CD4-positive, alpha-beta T cell treated with Interleukin-2 at 100 ng/mL for 4 hours (primary cell): ENCODE measurements around the gene MFSD12.
"Not testable (repeated sequence)": the region's sequence is repeated elsewhere in the genome, so short reads cannot be mapped to it uniquely, and the experiment has no call there.

Experiments
- DNase-seq: peaks from one replicate; pipeline ENCODE4 v3.0.0-alpha.2; 2020; ENCODE audit warnings: low spot score

The MFSD12 gene

DNA sequence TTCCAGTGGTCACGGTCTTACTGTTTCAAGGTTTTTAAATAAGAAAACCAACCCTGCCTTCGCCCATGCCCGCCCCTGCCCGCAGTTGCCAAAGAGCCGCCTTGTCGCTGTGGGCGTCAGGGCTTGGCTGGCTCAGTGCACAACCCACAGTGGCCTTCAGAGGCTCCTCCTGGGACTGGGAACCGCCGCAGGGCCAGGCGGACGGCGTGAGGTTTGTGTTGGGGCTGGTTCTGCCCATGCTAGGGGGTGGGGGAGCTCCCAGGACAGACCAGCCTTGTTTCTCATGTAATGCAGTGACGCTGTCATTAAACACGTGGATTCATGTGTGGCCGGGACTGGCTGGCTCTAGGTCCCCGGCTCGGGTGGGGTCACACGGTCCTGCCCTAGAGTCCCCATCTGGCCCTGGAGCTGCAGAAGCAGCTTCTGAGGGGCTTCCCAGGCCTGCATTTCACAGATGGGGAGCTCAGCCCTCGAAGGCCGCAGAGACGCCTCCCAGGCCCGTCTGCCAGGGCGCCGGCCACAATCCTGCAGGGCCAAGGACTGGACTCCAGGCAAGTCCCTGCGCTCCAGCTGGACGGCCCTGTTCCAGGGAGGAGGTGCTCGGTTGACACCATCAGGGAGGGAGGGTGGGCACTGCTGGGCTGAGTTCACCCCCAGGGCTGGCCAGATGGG lies 20.8 kb downstream of the MFSD12 start:
- no peak for DNase-seq

DNA sequence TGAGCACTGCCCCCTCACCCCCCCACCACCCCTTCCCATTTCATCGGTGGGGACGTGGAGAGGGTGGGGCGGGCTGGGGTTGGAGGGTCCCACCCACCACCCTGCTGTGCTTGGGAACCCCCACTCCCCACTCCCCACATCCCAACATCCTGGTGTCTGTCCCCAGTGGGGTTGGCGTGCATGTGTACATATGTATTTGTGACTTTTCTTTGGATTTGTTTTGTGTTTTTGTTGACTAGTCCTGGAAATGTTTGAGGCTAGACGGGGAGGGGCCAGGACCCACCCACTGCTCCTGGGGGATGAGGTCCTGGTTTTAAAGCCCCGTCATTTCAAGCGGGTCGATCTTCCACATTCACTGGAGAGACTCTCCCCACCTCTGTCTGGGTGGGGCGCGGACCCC lies 21.4 kb downstream of the MFSD12 start:
- no peak for DNase-seq

DNA sequence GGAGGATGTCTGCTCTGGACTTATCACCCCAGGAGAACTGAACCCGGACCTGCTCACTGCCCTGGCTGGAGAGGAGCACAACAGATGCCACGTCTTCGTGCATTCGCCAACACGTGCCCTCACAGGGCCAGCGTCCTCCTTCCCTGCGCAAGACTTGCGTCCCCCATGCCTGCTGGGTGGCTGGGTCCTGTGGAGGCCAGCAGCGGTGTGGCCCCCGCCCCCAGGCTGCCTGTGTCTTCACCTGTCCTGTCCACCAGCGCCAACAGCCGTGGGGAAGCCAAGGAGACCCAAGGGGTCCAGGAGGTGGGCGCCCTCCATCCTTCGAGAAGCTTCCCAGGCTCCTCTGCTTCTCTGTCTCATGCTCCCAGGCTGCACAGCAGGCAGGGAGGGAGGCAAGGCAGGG lies 21.8 kb downstream of the MFSD12 start:
- no peak for DNase-seq

DNA sequence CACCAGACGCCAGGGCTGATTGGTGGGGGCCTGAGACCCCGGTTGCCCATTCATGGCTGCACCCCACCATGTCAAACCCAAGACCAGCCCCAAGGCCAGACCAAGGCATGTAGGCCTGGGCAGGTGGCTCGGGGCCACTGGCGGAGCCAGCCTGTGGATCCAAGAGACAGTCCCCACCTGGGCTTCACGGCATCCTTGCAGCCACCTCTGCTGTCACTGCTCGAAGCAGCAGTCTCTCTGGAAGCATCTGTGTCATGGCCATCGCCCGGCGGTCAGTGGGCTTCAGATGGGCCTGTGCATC lies 22.2 kb downstream of the MFSD12 start:
- no peak for DNase-seq

DNA sequence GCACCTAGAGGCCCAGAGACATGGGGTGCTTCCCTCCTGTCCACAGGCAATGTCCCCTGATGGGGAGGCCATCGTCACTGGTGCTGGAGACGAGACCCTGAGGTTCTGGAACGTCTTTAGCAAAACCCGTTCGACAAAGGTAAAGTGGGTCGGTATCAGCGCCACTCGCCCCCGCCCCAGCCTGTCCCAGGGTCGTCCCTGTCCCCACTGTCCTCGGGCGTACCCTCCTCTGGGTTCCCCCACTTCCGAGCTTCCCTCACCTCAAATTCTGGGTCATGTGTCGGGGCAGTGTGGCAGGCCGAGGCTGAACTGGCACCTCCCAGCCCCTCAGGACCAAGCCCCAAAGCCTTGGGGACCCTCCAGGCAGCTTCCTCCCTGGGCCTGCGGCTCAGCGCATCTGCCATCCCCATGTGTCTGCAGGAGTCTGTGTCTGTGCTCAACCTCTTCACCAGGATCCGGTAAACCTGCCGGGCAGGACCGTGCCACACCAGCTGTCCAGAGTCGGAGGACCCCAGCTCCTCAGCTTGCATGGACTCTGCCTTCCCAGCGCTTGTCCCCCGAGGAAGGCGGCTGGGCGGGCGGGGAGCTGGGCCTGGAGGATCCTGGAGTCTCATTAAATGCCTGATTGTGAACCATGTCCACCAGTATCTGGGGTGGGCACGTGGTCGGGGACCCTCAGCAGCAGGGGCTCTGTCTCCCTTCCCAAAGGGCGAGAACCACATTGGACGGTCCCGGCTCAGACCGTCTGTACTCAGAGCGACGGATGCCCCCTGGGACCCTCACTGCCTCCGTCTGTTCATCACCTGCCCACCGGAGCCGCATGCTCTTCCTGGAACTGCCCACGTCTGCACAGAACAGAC lies 22.8 kb downstream of the MFSD12 start:
- DNase-seq, result no peak

DNA sequence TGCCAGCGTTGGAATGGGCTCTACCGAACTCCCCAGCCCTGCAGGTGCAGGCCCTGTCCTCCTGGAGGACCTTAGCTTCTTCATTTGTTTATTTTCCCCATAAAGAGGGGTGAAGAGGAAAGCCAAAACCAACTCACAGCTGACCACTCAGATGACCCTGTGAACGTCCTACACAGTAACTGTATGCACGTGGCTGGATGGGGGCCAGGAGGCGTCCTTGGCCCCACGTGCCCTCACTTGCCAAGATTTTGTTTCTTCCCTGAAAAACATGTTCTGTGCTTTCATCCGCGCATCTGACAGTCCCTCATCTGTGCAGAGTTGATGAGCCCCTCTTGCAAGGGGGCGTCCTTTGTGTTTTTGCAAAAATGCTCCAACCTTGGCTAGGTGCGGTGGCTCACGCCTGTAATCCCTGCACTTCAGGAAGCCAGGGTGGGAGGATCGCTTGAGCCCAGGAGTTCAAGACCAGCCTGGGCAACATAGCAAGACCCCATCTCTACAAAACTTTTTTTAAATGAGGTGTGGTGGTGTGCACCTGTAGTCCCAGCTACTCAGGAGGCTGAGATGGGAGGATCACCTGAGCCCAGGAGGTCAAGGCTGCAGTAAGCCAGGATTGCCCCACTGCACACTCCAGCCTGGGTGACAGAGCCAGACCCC lies 23.7 kb downstream of the MFSD12 start:
- no peak for DNase-seq

DNA sequence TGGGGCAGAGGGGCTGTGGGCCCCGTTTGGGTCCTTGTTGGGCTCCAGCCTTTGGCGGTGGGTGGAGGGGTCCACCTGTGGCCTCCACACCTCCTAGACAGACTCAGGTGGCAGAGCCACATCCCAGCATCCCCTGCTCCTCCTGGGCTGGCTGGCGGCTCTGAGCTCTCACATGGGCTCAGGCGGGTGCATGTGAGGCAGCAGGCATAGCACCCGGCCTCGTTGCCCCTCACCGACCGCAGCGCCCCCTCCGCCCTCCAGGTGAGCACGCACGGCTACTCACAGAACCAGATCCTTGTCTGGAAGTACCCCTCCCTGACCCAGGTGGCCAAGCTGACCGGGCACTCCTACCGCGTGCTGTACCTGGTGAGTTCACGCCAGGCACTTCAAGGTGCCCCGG lies 24.4 kb downstream of the MFSD12 start:
- no peak for DNase-seq

DNA sequence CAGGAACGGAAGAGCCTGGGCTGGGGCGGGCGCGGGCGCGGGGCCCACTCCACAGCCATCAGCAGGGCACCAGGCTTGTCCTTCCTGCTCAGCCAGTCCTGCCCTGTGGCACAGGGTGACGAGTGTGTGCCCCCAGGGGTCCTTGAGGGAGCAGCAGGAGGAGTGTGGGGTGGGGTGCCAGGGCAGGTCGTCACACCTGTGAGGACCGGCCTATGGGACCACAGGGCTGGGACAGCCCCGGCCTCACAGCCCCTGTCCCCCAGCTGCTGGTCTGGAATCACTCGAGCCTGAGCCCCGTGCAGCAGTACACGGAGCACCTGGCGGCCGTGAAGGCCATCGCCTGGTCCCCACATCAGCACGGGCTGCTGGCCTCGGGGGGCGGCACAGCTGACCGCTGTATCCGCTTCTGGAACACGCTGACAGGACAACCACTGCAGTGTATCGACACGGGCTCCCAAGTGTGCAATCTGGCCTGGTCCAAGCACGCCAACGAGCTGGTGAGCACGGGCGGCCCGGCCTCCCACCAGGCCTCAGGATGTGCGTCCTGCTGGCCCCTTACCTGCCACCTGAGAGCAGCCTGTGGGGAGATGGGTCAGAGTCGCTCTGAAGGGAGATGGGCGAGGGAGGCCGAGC lies 25.1 kb downstream of the MFSD12 start:
- no peak for DNase-seq

DNA sequence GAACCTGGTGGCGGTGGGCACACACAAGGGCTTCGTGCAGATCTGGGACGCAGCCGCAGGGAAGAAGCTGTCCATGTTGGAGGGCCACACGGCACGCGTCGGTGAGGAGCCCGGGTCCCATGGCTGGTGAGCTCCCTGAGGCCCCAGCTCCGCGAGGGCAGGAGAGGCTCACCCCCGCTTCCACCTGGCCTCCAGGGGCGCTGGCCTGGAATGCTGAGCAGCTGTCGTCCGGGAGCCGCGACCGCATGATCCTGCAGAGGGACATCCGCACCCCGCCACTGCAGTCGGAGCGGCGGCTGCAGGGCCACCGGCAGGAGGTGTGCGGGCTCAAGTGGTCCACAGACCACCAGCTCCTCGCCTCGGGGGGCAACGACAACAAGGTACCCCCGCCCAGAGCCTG lies 25.7 kb downstream of the MFSD12 start:
- no peak for DNase-seq

DNA sequence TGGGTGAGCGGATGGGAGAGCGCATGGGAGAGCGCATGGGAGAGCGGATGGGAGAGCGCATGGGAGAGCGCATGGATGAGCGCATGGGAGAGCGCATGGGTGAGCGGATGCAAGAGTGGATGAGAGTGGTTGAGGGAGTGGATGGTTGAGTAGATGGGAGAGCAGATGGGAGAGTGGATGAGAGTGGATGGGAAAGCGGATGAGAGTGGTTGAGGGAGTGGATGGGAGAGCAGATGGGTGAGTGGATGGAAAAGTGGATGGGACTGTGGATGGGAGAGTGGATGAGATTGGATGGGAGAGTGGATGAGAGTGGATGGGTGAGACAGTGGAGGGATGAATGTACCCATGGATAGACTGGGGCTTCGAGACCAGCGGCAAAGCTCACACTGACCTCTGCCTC lies 27.0 kb downstream of the MFSD12 start:
- DNase-seq, result no peak

DNA sequence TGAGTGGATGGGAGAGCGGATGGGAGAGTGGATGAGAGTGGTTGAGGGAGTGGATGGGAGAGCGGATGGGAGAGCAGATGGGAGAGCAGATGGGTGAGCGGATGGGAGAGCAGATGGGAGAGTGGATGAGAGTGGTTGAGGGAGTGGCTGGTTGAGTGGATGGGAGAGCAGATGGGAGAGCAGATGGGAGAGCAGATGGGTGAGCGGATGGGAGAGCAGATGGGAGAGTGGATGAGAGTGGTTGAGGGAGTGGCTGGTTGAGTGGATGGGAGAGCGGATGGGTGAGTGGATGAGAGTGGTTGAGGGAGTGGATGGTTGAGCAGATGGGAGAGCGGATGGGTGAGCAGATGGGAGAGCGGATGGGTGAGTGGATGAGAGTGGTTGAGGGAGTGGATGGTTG lies 28.1 kb downstream of the MFSD12 start:
- not testable (repeated sequence) for DNase-seq

DNA sequence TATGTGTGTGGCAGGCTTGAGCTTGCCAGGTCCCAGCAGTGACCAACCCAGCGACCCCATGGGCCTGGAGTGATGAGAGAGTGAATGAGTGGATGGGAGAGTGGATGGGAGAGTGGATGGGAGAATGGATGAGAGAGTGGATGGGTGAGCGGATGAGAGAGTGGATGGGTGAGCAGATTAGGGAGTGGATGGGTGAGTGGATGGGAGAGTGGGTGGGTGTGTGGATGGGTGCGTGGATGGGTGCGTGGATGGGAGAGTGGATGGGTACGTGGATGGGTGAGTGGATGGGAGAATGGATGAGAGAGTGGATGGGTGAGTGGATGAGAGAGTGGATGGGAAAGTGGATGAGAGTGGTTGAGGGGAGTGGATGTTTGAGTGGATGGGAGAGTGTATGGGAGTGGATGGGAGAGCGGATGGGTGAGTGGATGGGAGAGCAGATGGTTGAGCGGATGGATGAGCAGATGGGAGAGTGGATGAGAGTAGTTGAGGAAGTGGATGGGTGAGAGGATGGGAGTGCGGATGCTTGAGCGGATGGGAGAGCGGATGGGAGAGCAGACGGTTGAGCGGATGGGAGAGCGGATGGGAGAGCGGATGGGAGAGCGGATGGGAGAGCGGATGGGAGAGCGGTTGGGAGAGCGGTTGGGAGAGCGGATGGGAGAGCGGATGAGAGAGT lies 28.7 kb downstream of the MFSD12 start:
- no peak for DNase-seq

DNA sequence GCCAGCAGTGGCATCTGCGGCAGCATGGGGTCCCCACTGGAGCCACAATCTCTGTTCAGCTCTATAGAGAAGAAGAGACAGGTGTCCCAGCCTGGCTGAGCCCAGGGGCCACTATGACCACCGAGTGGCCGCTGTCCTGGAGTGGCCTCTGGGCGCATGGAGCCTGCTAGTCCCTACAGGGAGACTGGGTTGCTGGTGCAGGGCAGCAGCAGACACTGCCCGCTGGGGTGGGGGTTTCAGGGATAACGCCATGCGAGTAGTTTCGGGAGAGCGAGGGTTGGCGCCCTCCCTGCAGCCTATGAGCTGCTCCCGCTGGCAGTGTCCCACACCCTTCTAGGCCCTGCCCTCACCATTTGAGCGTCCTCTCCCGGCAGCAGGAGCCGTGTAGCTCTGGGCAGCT lies 29.3 kb downstream of the MFSD12 start:
- no peak for DNase-seq

DNA sequence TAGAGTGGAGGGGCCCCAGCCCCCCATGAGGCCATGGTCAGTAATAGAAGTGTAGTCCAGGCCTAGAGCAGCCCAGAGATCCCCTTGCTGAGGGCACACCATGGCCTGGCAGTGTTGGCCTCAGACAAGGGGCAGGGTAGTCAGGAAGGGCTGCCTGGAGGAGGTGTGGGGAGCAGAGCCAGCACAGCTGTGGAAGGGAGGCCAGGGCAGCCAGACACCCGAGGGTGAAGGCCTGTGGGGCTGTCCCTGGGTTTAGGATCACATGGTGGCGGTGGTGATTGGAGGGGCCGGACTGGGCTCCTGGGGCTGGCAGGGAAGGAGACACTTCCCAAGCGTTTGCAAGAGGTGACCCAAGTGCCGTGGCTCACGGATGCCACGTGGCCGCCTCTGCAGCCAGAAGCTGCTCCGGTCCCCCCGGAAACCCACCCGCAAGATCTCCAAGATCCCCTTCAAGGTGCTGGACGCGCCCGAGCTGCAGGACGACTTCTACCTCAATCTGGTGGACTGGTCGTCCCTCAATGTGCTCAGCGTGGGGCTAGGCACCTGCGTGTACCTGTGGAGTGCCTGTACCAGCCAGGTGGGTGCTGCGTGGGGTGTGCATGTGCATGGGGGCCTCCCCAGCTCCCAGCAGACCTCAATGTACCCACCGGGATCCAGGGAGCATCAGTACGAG lies 30.0 kb downstream of the MFSD12 start:
- DNase-seq, result no peak

DNA sequence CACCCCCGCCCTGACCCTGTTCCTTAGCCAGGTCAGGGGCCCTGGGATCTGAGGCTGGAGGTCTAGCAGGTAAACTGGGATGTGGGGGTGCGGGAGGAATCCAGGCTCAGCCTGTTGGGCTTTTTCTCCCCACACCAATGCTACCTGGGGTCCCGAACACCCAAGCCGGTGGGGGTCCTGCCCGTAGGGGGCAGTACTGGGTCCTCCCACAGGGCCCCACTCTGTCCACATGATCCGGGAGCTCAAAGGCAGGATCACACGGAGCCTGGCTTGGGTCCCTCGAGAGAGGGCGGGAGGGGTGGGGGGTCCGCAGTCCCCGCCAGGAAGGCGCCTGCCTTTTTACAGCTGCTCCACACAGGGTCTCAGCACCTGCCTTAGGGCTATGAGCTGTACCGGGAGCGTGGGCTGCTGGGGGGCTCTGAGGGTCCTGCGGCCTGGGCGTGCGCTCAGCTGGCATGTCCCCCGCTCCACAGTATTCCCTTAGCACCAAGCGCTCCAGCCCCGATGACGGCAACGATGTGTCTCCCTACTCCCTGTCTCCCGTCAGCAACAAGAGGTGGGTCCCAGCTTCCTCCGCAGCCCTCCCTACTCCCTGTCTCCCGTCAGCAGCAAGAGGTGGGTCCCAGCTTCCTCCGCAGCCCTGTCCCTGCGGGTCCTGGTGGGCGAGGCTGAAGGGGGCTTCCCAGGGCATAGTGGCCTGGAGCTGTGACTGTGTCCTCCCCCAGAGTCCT lies 30.7 kb downstream of the MFSD12 start:
- no peak for DNase-seq

DNA sequence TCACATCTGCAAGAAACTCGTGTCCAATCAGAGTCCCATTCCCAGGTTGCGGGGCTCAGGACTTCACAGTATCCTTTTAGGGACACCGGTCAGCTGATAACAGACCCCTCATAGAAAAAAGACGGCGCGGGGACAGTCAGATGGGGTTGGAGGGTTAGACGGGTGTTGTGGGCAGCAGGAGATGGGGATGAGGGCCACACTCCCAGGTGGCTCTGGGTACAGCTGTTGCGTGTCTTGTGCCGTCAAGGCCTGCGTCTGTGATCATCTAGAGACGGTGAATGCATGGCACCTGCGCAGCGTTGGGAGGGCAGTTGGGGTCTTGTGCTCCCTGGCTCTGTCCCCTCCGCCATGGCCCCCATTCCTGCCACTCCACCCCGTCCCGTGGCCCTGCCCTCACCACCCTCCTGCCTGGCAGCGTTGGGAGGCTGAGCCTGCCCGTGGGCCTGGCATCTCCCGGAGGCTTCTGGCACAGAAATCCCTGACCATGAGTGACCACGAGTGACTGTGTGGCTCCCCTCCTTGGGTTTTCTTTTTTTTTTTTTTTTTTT lies 32.4 kb downstream of the MFSD12 start:
- DNase-seq, result no peak

DNA sequence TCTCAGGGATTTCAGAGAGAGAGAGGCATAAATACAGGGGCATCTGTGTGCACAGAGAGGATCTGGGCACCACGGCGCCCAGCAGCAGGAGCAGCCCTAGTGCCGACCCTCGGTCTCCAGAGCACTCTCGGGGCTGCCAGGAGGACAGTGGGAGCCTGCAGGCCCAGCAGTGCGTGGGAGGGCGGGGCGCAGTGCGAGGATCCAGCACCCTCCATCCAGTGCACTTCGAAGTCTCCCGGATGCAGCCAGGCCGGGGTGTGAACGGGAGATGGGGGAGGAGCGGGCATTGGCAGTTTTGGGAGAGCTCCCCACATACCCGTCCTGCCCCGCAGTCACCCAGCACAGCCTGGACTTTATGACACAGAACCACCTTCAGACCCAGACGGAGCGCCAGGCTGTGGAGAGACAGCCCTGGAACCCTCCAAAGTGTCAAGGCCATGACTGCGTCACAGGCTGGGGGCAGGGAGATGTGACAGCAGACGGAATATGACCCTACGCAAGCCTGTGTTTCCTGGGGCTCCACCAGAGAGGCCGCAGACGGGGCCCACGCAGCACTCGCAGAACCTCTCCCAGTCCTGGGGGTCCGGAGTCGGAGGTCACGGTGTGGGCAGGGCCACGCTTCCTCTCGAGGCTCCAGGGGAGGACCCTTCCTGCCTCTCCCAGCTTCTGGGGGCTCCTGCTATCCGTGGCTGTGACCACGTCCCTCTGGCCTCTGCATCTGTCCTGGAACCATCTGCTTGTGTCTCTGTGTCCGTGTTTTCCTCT lies 33.1 kb downstream of the MFSD12 start:
- DNase-seq, result no peak

DNA sequence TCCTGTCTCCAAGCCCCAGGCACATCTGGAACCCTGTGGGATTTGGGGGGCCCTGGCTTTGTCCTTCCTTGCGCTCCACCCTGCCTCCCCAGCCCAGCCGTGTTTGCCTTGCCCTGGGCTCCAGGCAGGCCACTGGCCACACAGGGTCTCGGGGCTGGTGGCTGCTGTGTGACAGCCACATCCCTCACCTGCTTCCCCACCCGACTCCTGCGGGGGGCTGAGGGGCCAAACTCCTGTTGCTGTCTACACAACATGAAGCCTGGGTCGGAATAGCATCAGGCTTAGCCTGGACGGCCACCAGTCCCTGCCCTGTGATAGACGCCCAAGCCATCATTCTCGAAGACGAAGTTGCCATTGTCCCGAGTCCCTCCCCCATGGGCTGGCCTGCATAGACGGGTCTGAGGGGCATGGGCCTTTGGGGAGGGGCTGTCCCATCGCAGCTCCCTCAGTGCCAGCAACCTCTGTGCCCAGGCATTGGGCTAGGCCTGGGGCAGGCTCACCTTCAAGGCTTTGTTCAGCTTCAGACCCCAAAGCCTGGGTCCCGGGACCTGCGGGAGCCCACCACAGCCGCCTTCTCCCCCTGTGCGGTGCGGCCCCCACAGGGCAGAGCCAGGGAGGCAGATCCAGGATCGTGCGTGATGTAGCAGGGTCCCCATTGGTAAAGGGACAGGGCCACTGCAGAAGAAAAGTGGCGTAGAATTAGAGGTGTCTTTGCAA lies 33.9 kb downstream of the MFSD12 start:
- DNase-seq, result no peak
